ENCODE data around the gene ANP32B.

GRCh38 chr9:98031935-98032334, 48.8 kb downstream of the ANP32B start:
- TF ChIP-seq EZH2 (IDR thresholded peaks at IDR 0.05; ENCODE audit: low read length) (no peak), CTCF (optimal IDR thresholded peaks at IDR 0.05 in 1 of 3, IDR thresholded peaks at IDR 0.05 in 1 of 3, conservative IDR thresholded peaks at IDR 0.05 in 1 of 3; ENCODE audit: extremely low read depth in 1 of 3, insufficient read depth in 2 of 3, low read length in 3 of 3) (no peak)
